AG04449 (cell line): ENCODE results near the gene SKIC2.

Experiments used
- CTCF ChIA-PET: fragments of 350-600 bp; formaldehyde crosslinking; extraction: SDS; loops from one replicate; lab custom pipeline; 2021; ENCODE audit warnings: antibody characterized with exemption; lab: Yijun Ruan, JAX
- POLR2A ChIA-PET: fragments of 400-600, 350-600 bp; formaldehyde crosslinking; extraction: SDS; loops from one replicate; lab custom pipeline; 2020; ENCODE audit warnings: antibody characterized with exemption, inconsistent platforms; lab: Yijun Ruan, JAX
- DNase-seq: peaks from one replicate; pipeline ENCODE4 v3.0.0-alpha.2; 2010; ENCODE audit warnings: low read depth, low spot score
- H3K4me3 ChIP-seq: 2 replicates; pipeline ENCODE4 v1.5.1; 2011; ENCODE audit warnings: low read depth, mild to moderate bottlenecking, control low read depth, low read length
- CTCF ChIP-seq: IDR thresholded peaks from one replicate; pipeline ENCODE4 v1.5.1; 2011; ENCODE audit warnings: mild to moderate bottlenecking, moderate library complexity, low read length, control low read depth, inconsistent platforms; ENCODE audit not compliant: insufficient read depth; ENCODE audit errors: missing control alignments

The SKIC2 gene

GRCh38 chr6:31943742-31944141 lies 15.2 kb upstream of the SKIC2 start:
- CTCF ChIA-PET, result interaction anchor here (0.7 to 1.6 kb wide), 2 partner anchors 9 to 14 kb away, joined by 3 to 8 read pairs; no protein-coding TSS in a partner anchor

GRCh38 chr6:31945154-31945506 lies 13.8 kb upstream of the SKIC2 start:
- CTCF ChIA-PET, result interaction anchor here (0.9 to 1.8 kb wide), 5 partner anchors 8 to 56 kb away, joined by 3 to 8 read pairs (median 5); no protein-coding TSS in a partner anchor
- no peak for DNase-seq
- POLR2A ChIA-PET, result no interaction called here
- H3K4me3 ChIP-seq, result no peak overlapping the region
- TF ChIP-seq CTCF, result no peak

More at GRCh38 chr6:31943742-31944141, 15.2 kb upstream of the SKIC2 start:
- TF ChIP-seq CTCF, result no peak
- no peak for DNase-seq
- H3K4me3 ChIP-seq, result no peak overlapping the region
- POLR2A ChIA-PET, result no interaction called here

GRCh38 chr6:31945507-31946369 lies 13.2 kb upstream of the SKIC2 start, which contains the start of gene CFB:
Gene CFB (plus strand): TSS chr6:31946095. CDS start chr6:31946222, 127 bp downstream.
- POLR2A ChIA-PET, result interaction anchor here (0.8 kb wide), 1 partner anchor 23 kb away, joined by 3 read pairs; no protein-coding TSS in a partner anchor
- DNase-seq, result no peak
- CTCF ChIA-PET, result interaction anchor here (0.9 to 1.8 kb wide), 4 partner anchors 11 to 57 kb away, joined by 3 to 6 read pairs (median 4); no protein-coding TSS in a partner anchor
- H3K4me3 ChIP-seq, result peak within 1 kb of the TSS; percentile 16
- TF ChIP-seq CTCF, result no peak

GRCh38 chr6:31946370-31946885 lies 12.5 kb upstream of the SKIC2 start:
- H3K4me3 ChIP-seq, result no peak overlapping the region
- TF ChIP-seq CTCF, result no peak
- no peak for DNase-seq
- ChIA-PET CTCF (interaction anchor here (1.1 to 1.6 kb wide), 2 partner anchors 11 kb away, joined by 4 to 5 read pairs; no protein-coding TSS in a partner anchor), POLR2A (interaction anchor here (0.8 kb wide), 1 partner anchor 22 kb away, joined by 3 read pairs; no protein-coding TSS in a partner anchor)

- POLR2A ChIA-PET, result no interaction called here
These were observed 11.8 kb upstream of the SKIC2 start for GRCh38 chr6:31947070-31947675.

More at GRCh38 chr6:31947070-31947675, 11.8 kb upstream of the SKIC2 start:
- CTCF ChIA-PET, result interaction anchor here (0.8 to 7.4 kb wide), 3 partner anchors 7 to 67 kb away, joined by 3 to 94 read pairs (median 3); no protein-coding TSS in a partner anchor
- no peak for TF ChIP-seq CTCF
- DNase-seq, result no peak
- no peak overlapping the region for H3K4me3 ChIP-seq
